ENCODE data around the gene SLC25A47.

SLC25A47 gene

GRCh38 chr14:100350986-100351385 is 27.8 kb downstream of the SLC25A47 start:
- H3K27me3 ChIP-seq (ENCODE audit: control insufficient read depth, insufficient read depth, low read length), result no peaks in the 10 kb centered on the region
- no peak overlapping the region for H3K4me3 ChIP-seq (ENCODE audit: low read depth, low read length)
- no peak overlapping the region for H3K9ac ChIP-seq (ENCODE audit: low read depth, low read length)
- no peaks in the 10 kb centered on the region; the same call in 1 of the 2 replicates for H3K9me3 ChIP-seq (ENCODE audit: control insufficient read depth, insufficient read depth, low read length)
- H3K36me3 ChIP-seq (ENCODE audit: control insufficient read depth, insufficient read depth, low read length), result peaks cover 85% of the 10 kb centered on the region
- no peak overlapping the region for H3K27ac ChIP-seq (ENCODE audit: low read depth, low read length)
- no peaks in the 10 kb centered on the region for H3K4me1 ChIP-seq (ENCODE audit: control insufficient read depth, insufficient read depth, low read length)

GRCh38 chr14:100358396-100358795 is 35.3 kb downstream of the SLC25A47 start:
- Histone ChIP-seq H3K27me3 (ENCODE audit: control insufficient read depth, insufficient read depth, low read length) (no peaks in the 10 kb centered on the region), H3K27ac (ENCODE audit: low read depth, low read length) (no peak overlapping the region), H3K9ac (ENCODE audit: low read depth, low read length) (no peak overlapping the region), H3K36me3 (ENCODE audit: control insufficient read depth, insufficient read depth, low read length) (peaks cover 89% of the 10 kb centered on the region), H3K4me3 (ENCODE audit: low read depth, low read length) (no peak overlapping the region), H3K9me3 (ENCODE audit: control insufficient read depth, insufficient read depth, low read length) (no peaks in the 10 kb centered on the region), H3K4me1 (ENCODE audit: control insufficient read depth, insufficient read depth, low read length) (no peaks in the 10 kb centered on the region)

GRCh38 chr14:100359111-100359510 is 36.0 kb downstream of the SLC25A47 start:
- peaks cover 86% of the 10 kb centered on the region for H3K36me3 ChIP-seq (ENCODE audit: control insufficient read depth, insufficient read depth, low read length)

GRCh38 chr14:100359881-100360280 is 36.7 kb downstream of the SLC25A47 start:
- Histone ChIP-seq H3K27ac (ENCODE audit: low read depth, low read length) (no peak overlapping the region), H3K36me3 (ENCODE audit: control insufficient read depth, insufficient read depth, low read length) (peaks cover 86% of the 10 kb centered on the region), H3K4me1 (ENCODE audit: control insufficient read depth, insufficient read depth, low read length) (no peaks in the 10 kb centered on the region), H3K27me3 (ENCODE audit: control insufficient read depth, insufficient read depth, low read length) (no peaks in the 10 kb centered on the region), H3K9ac (ENCODE audit: low read depth, low read length) (no peak overlapping the region), H3K4me3 (ENCODE audit: low read depth, low read length) (no peak overlapping the region), H3K9me3 (ENCODE audit: control insufficient read depth, insufficient read depth, low read length) (no peaks in the 10 kb centered on the region)

More at GRCh38 chr14:100359111-100359510, 36.0 kb downstream of the SLC25A47 start:
- H3K27me3 ChIP-seq (ENCODE audit: control insufficient read depth, insufficient read depth, low read length), result no peaks in the 10 kb centered on the region
- H3K9me3 ChIP-seq (ENCODE audit: control insufficient read depth, insufficient read depth, low read length), result no peaks in the 10 kb centered on the region
- H3K27ac ChIP-seq (ENCODE audit: low read depth, low read length), result no peak overlapping the region
- no peak overlapping the region for H3K4me3 ChIP-seq (ENCODE audit: low read depth, low read length)
- no peak overlapping the region for H3K9ac ChIP-seq (ENCODE audit: low read depth, low read length)
- no peaks in the 10 kb centered on the region for H3K4me1 ChIP-seq (ENCODE audit: control insufficient read depth, insufficient read depth, low read length)

- Histone ChIP-seq H3K4me3 (ENCODE audit: low read depth, low read length) (no peak overlapping the region), H3K27ac (ENCODE audit: low read depth, low read length) (no peak overlapping the region), H3K27me3 (ENCODE audit: control insufficient read depth, insufficient read depth, low read length) (no peaks in the 10 kb centered on the region), H3K9ac (ENCODE audit: low read depth, low read length) (no peak overlapping the region), H3K9me3 (ENCODE audit: control insufficient read depth, insufficient read depth, low read length) (no peaks in the 10 kb centered on the region), H3K36me3 (ENCODE audit: control insufficient read depth, insufficient read depth, low read length) (peaks cover 88% of the 10 kb centered on the region), H3K4me1 (ENCODE audit: control insufficient read depth, insufficient read depth, low read length) (no peaks in the 10 kb centered on the region)
Observed at GRCh38 chr14:100361626-100362025, 38.5 kb downstream of the SLC25A47 start.

GRCh38 chr14:100362311-100362927 is 39.3 kb downstream of the SLC25A47 start:
- peaks cover 87% of the 10 kb centered on the region for H3K36me3 ChIP-seq (ENCODE audit: control insufficient read depth, insufficient read depth, low read length)
- H3K27ac ChIP-seq (ENCODE audit: low read depth, low read length), result no peak overlapping the region
- H3K9ac ChIP-seq (ENCODE audit: low read depth, low read length), result no peak overlapping the region

GRCh38 chr14:100363053-100363452 is 39.9 kb downstream of the SLC25A47 start:
- Histone ChIP-seq H3K36me3 (ENCODE audit: control insufficient read depth, insufficient read depth, low read length) (peaks cover 90% of the 10 kb centered on the region), H3K9ac (ENCODE audit: low read depth, low read length) (no peak overlapping the region), H3K9me3 (ENCODE audit: control insufficient read depth, insufficient read depth, low read length) (no peaks in the 10 kb centered on the region), H3K27ac (ENCODE audit: low read depth, low read length) (no peak overlapping the region), H3K4me3 (ENCODE audit: low read depth, low read length) (no peak overlapping the region), H3K27me3 (ENCODE audit: control insufficient read depth, insufficient read depth, low read length) (no peaks in the 10 kb centered on the region), H3K4me1 (ENCODE audit: control insufficient read depth, insufficient read depth, low read length) (no peaks in the 10 kb centered on the region)

More at GRCh38 chr14:100362311-100362927, 39.3 kb downstream of the SLC25A47 start:
- Histone ChIP-seq H3K9me3 (ENCODE audit: control insufficient read depth, insufficient read depth, low read length) (no peaks in the 10 kb centered on the region), H3K27me3 (ENCODE audit: control insufficient read depth, insufficient read depth, low read length) (no peaks in the 10 kb centered on the region), H3K4me1 (ENCODE audit: control insufficient read depth, insufficient read depth, low read length) (no peaks in the 10 kb centered on the region), H3K4me3 (ENCODE audit: low read depth, low read length) (no peak overlapping the region)

GRCh38 chr14:100364403-100364802 is 41.3 kb downstream of the SLC25A47 start:
- H3K9me3 ChIP-seq (ENCODE audit: control insufficient read depth, insufficient read depth, low read length), result no peaks in the 10 kb centered on the region
- no peaks in the 10 kb centered on the region for H3K27me3 ChIP-seq (ENCODE audit: control insufficient read depth, insufficient read depth, low read length)
- no peak overlapping the region for H3K4me3 ChIP-seq (ENCODE audit: low read depth, low read length)
- H3K27ac ChIP-seq (ENCODE audit: low read depth, low read length), result no peak overlapping the region
- H3K4me1 ChIP-seq (ENCODE audit: control insufficient read depth, insufficient read depth, low read length), result no peaks in the 10 kb centered on the region
- peaks cover 93% of the 10 kb centered on the region for H3K36me3 ChIP-seq (ENCODE audit: control insufficient read depth, insufficient read depth, low read length)
- no peak overlapping the region for H3K9ac ChIP-seq (ENCODE audit: low read depth, low read length)

GRCh38 chr14:100365741-100366140 is 42.6 kb downstream of the SLC25A47 start:
- Histone ChIP-seq H3K36me3 (ENCODE audit: control insufficient read depth, insufficient read depth, low read length) (peaks cover 88% of the 10 kb centered on the region), H3K27ac (ENCODE audit: low read depth, low read length) (no peak overlapping the region)

GRCh38 chr14:100369019-100369418 is 45.9 kb downstream of the SLC25A47 start:
- no peaks in the 10 kb centered on the region for H3K27me3 ChIP-seq (ENCODE audit: control insufficient read depth, insufficient read depth, low read length)
- peaks cover 69% of the 10 kb centered on the region for H3K36me3 ChIP-seq (ENCODE audit: control insufficient read depth, insufficient read depth, low read length)
- H3K4me3 ChIP-seq (ENCODE audit: low read depth, low read length), result no peak overlapping the region
- peaks cover 26% of the 10 kb centered on the region for H3K4me1 ChIP-seq (ENCODE audit: control insufficient read depth, insufficient read depth, low read length)
- H3K9ac ChIP-seq (ENCODE audit: low read depth, low read length), result no peak overlapping the region
- H3K9me3 ChIP-seq (ENCODE audit: control insufficient read depth, insufficient read depth, low read length), result no peaks in the 10 kb centered on the region
- H3K27ac ChIP-seq (ENCODE audit: low read depth, low read length), result no peak overlapping the region

More at GRCh38 chr14:100365741-100366140, 42.6 kb downstream of the SLC25A47 start:
- no peaks in the 10 kb centered on the region for H3K27me3 ChIP-seq (ENCODE audit: control insufficient read depth, insufficient read depth, low read length)
- H3K9me3 ChIP-seq (ENCODE audit: control insufficient read depth, insufficient read depth, low read length), result no peaks in the 10 kb centered on the region
- no peak overlapping the region for H3K4me3 ChIP-seq (ENCODE audit: low read depth, low read length)
- no peaks in the 10 kb centered on the region for H3K4me1 ChIP-seq (ENCODE audit: control insufficient read depth, insufficient read depth, low read length)
- H3K9ac ChIP-seq (ENCODE audit: low read depth, low read length), result no peak overlapping the region

GRCh38 chr14:100370003-100370402 is 46.9 kb downstream of the SLC25A47 start:
- H3K27ac ChIP-seq (ENCODE audit: low read depth, low read length), result no peak overlapping the region
- no peaks in the 10 kb centered on the region for H3K27me3 ChIP-seq (ENCODE audit: control insufficient read depth, insufficient read depth, low read length)
- H3K4me3 ChIP-seq (ENCODE audit: low read depth, low read length), result no peak overlapping the region
- peaks cover 36% of the 10 kb centered on the region for H3K4me1 ChIP-seq (ENCODE audit: control insufficient read depth, insufficient read depth, low read length)
- H3K9me3 ChIP-seq (ENCODE audit: control insufficient read depth, insufficient read depth, low read length), result no peaks in the 10 kb centered on the region
- no peak overlapping the region for H3K9ac ChIP-seq (ENCODE audit: low read depth, low read length)
- peaks cover 64% of the 10 kb centered on the region for H3K36me3 ChIP-seq (ENCODE audit: control insufficient read depth, insufficient read depth, low read length)
